HepG2 (cell line): Measurements from ENCODE around the gene CLPX. TPM values are rescaled to one million over a fixed set of nuclear protein-coding genes. Genes with fewer than 3 reads are reported as not detected.

Experiments
- EHMT2 ChIP-seq: fragments of 200-600 bp; sonication (generic); IDR thresholded peaks from 2 replicates; pipeline ENCODE4 v1.7.0; 2017; ENCODE audit warnings: antibody characterized with exemption, low read depth, low read length, borderline replicate concordance
- KAT7 ChIP-seq: IDR thresholded peaks from 2 replicates; pipeline ENCODE4 v1.6.1; 2018; ENCODE audit warnings: borderline replicate concordance, missing compliant biosample characterization
- MAF1 ChIP-seq: sonication (generic); formaldehyde crosslinking; IDR thresholded peaks from 2 replicates; pipeline ENCODE4 v1.5.0; 2020; ENCODE audit warnings: missing genetic modification reagents, borderline replicate concordance
- RFXANK ChIP-seq: IDR thresholded peaks from 2 replicates; pipeline ENCODE4 v1.6.1; 2016
- SP5 ChIP-seq: IDR thresholded peaks from 2 replicates; pipeline ENCODE4 v1.6.1; 2016; ENCODE audit warnings: low read depth, borderline replicate concordance
- ZNF20 ChIP-seq: sonication (generic); formaldehyde crosslinking; IDR thresholded peaks from 2 replicates; pipeline ENCODE4 v1.4.0; 2020; ENCODE audit warnings: mild to moderate bottlenecking, moderate library complexity, missing genetic modification reagents
- ZNF670 ChIP-seq: sonication (generic); formaldehyde crosslinking; IDR thresholded peaks from 2 replicates; pipeline ENCODE4 v1.8.0; 2022; ENCODE audit warnings: mild to moderate bottlenecking, missing genetic modification reagents, borderline replicate concordance
- polyA plus RNA-seq, 8 experiments: library from polyadenylated mRNA; depleted of rRNA in 3 of 8; stranded (reverse) in 7 of 8; unstranded in 1 of 8; fragments of >200 nt; fragmentation: Illumina TruSeq in 4 of 8; extraction: Trizol in 4 of 8; gene quantifications; 2 replicates each; pipeline versions ENCODE4 v1.2.1 to v1.2.3, GENCODE V29; 2011 to 2016; ENCODE audit warnings: low read depth in 4 of 8, missing spikeins in 1 of 8, mixed read lengths in 1 of 8; ENCODE audit not compliant: insufficient read depth in 1 of 8
- total RNA-seq, 5 experiments: library from RNA; depleted of rRNA; stranded (reverse); fragments of >200 nt; fragmentation: Illumina TruSeq; extraction: Trizol; gene quantifications; 2 replicates each; pipeline ENCODE4 v1.2.3, GENCODE V29; 2016; ENCODE audit warnings: low read depth in 1 of 5
- TF ChIP-seq, protein P1 (sequence below): sonication (generic); formaldehyde crosslinking; IDR thresholded peaks from 2 replicates; pipeline ENCODE4 v1.4.0; 2020; ENCODE audit warnings: mild to moderate bottlenecking, missing genetic modification reagents, borderline replicate concordance
- TF ChIP-seq, protein P2 (sequence below): sonication (generic); formaldehyde crosslinking; IDR thresholded peaks from 2 replicates; pipeline ENCODE4 v1.9.0; 2021; ENCODE audit warnings: mild to moderate bottlenecking, missing genetic modification reagents
- TF ChIP-seq, protein P3 (sequence below): sonication (generic); formaldehyde crosslinking; IDR thresholded peaks from 2 replicates; pipeline ENCODE4 v1.5.1; 2020; ENCODE audit warnings: mild to moderate bottlenecking, missing genetic modification reagents
- TF ChIP-seq, protein P4 (sequence below): sonication (generic); formaldehyde crosslinking; IDR thresholded peaks from 2 replicates; pipeline ENCODE4 v1.4.0; 2020; ENCODE audit warnings: missing genetic modification reagents, borderline replicate concordance

CLPX gene
- total and polyA plus RNA-seq, 2 of the 13 experiments (the other 11 are each of a cell fraction or from before 2014, with no cell fraction given): 33.9 to 61.3 TPM

DNA sequence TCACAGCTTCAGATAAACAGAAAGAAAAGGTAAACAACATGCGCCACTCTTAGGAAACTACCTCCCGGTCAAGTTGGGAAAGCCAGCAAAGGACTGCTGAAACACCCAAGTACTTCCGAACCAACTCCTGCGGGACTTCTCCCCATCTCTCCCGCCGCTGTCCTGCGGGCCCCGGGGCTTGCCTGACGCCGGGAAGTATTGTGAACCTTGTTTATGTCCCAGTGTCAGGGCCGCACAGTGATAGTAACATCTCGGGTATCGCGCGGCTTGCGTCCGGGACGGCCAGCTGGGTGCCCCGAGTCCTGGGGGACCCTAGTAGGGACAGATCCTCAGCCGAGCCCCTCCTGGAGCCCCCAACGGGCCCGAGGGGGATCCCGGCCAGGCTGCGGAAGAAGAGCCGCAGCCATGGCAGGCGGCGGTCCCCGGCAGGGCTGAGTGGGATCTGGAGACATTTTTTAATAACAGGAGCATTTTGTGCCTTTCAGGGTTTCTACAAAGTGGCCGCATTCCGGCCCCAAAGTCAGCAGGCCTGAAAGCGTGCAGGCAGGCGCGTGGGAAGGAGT, 756 bp downstream of the CLPX start (continued):
- TF ChIP-seq, protein P1, sequence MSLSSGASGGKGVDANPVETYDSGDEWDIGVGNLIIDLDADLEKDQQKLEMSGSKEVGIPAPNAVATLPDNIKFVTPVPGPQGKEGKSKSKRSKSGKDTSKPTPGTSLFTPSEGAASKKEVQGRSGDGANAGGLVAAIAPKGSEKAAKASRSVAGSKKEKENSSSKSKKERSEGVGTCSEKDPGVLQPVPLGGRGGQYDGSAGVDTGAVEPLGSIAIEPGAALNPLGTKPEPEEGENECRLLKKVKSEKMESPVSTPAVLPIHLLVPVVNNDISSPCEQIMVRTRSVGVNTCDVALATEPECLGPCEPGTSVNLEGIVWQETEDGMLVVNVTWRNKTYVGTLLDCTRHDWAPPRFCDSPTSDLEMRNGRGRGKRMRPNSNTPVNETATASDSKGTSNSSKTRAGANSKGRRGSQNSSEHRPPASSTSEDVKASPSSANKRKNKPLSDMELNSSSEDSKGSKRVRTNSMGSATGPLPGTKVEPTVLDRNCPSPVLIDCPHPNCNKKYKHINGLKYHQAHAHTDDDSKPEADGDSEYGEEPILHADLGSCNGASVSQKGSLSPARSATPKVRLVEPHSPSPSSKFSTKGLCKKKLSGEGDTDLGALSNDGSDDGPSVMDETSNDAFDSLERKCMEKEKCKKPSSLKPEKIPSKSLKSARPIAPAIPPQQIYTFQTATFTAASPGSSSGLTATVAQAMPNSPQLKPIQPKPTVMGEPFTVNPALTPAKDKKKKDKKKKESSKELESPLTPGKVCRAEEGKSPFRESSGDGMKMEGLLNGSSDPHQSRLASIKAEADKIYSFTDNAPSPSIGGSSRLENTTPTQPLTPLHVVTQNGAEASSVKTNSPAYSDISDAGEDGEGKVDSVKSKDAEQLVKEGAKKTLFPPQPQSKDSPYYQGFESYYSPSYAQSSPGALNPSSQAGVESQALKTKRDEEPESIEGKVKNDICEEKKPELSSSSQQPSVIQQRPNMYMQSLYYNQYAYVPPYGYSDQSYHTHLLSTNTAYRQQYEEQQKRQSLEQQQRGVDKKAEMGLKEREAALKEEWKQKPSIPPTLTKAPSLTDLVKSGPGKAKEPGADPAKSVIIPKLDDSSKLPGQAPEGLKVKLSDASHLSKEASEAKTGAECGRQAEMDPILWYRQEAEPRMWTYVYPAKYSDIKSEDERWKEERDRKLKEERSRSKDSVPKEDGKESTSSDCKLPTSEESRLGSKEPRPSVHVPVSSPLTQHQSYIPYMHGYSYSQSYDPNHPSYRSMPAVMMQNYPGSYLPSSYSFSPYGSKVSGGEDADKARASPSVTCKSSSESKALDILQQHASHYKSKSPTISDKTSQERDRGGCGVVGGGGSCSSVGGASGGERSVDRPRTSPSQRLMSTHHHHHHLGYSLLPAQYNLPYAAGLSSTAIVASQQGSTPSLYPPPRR (CRISPR knock-in tag): peak; percentile 27; the same call in 1 of the 2 replicates
- TF ChIP-seq RFXANK (no peak), MAF1 (CRISPR knock-in tag) (no peak), EHMT2 (no peak), KAT7 (CRISPR knock-in tag) (no peak), SP5 (CRISPR knock-in tag) (no peak), ZNF20 (no peak), ZNF670 (CRISPR knock-in tag) (no peak)
- TF ChIP-seq, protein P2, sequence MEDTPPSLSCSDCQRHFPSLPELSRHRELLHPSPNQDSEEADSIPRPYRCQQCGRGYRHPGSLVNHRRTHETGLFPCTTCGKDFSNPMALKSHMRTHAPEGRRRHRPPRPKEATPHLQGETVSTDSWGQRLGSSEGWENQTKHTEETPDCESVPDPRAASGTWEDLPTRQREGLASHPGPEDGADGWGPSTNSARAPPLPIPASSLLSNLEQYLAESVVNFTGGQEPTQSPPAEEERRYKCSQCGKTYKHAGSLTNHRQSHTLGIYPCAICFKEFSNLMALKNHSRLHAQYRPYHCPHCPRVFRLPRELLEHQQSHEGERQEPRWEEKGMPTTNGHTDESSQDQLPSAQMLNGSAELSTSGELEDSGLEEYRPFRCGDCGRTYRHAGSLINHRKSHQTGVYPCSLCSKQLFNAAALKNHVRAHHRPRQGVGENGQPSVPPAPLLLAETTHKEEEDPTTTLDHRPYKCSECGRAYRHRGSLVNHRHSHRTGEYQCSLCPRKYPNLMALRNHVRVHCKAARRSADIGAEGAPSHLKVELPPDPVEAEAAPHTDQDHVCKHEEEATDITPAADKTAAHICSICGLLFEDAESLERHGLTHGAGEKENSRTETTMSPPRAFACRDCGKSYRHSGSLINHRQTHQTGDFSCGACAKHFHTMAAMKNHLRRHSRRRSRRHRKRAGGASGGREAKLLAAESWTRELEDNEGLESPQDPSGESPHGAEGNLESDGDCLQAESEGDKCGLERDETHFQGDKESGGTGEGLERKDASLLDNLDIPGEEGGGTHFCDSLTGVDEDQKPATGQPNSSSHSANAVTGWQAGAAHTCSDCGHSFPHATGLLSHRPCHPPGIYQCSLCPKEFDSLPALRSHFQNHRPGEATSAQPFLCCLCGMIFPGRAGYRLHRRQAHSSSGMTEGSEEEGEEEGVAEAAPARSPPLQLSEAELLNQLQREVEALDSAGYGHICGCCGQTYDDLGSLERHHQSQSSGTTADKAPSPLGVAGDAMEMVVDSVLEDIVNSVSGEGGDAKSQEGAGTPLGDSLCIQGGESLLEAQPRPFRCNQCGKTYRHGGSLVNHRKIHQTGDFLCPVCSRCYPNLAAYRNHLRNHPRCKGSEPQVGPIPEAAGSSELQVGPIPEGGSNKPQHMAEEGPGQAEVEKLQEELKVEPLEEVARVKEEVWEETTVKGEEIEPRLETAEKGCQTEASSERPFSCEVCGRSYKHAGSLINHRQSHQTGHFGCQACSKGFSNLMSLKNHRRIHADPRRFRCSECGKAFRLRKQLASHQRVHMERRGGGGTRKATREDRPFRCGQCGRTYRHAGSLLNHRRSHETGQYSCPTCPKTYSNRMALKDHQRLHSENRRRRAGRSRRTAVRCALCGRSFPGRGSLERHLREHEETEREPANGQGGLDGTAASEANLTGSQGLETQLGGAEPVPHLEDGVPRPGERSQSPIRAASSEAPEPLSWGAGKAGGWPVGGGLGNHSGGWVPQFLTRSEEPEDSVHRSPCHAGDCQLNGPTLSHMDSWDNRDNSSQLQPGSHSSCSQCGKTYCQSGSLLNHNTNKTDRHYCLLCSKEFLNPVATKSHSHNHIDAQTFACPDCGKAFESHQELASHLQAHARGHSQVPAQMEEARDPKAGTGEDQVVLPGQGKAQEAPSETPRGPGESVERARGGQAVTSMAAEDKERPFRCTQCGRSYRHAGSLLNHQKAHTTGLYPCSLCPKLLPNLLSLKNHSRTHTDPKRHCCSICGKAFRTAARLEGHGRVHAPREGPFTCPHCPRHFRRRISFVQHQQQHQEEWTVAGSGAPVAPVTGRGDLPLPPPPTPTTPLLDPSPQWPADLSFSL: 0 out of 2 replicates have a peak, but pooled peaks have one; percentile 21
- TF ChIP-seq, protein P3, sequence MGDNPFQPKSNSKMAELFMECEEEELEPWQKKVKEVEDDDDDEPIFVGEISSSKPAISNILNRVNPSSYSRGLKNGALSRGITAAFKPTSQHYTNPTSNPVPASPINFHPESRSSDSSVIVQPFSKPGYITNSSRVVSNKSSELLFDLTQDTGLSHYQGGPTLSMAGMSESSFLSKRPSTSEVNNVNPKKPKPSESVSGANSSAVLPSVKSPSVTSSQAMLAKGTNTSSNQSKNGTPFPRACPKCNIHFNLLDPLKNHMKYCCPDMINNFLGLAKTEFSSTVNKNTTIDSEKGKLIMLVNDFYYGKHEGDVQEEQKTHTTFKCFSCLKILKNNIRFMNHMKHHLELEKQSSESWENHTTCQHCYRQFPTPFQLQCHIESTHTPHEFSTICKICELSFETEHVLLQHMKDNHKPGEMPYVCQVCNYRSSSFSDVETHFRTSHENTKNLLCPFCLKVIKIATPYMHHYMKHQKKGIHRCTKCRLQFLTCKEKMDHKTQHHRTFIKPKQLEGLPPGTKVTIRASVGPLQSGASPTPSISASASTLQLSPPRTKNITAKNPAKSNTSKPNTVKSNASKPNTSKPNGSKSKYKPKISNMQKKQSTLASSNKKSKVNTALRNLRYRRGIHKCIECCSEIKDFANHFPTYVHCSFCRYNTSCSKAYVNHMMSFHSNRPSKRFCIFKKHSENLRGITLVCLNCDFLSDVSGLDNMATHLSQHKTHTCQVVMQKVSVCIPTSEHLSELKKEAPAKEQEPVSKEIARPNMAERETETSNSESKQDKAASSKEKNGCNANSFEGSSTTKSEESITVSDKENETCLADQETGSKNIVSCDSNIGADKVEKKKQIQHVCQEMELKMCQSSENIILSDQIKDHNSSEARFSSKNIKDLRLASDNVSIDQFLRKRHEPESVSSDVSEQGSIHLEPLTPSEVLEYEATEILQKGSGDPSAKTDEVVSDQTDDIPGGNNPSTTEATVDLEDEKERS: no peak
- TF ChIP-seq, protein P4, sequence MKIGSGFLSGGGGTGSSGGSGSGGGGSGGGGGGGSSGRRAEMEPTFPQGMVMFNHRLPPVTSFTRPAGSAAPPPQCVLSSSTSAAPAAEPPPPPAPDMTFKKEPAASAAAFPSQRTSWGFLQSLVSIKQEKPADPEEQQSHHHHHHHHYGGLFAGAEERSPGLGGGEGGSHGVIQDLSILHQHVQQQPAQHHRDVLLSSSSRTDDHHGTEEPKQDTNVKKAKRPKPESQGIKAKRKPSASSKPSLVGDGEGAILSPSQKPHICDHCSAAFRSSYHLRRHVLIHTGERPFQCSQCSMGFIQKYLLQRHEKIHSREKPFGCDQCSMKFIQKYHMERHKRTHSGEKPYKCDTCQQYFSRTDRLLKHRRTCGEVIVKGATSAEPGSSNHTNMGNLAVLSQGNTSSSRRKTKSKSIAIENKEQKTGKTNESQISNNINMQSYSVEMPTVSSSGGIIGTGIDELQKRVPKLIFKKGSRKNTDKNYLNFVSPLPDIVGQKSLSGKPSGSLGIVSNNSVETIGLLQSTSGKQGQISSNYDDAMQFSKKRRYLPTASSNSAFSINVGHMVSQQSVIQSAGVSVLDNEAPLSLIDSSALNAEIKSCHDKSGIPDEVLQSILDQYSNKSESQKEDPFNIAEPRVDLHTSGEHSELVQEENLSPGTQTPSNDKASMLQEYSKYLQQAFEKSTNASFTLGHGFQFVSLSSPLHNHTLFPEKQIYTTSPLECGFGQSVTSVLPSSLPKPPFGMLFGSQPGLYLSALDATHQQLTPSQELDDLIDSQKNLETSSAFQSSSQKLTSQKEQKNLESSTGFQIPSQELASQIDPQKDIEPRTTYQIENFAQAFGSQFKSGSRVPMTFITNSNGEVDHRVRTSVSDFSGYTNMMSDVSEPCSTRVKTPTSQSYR (CRISPR knock-in tag): no peak
